A549 (cell line): ENCODE measurements around the gene AEBP1. TPM values are rescaled to one million over a fixed set of nuclear protein-coding genes. Genes with fewer than 3 reads are reported as not detected.

Experiments used
- ATAC-seq, 2 experiments: fragments of 200-7000 bp in 1 of 2; fragments of >200 bp in 1 of 2; cut with Nextera tagmentation in 1 of 2; cut with Tn5 transposase in 1 of 2; 3 replicates each; pipeline versions ENCODE4 v1.8.0 to v1.9.1; 2018 to 2020; ENCODE audit warnings: mild to moderate bottlenecking in 1 of 2, moderate library complexity in 1 of 2
- CTCF ChIA-PET: fragments of 300-600 bp; sonication (Branson Sonifier 250); formaldehyde crosslinking; extraction: SDS; loops from one replicate; lab custom pipeline; 2021; ENCODE audit warnings: antibody characterized with exemption, inconsistent platforms; lab: Yijun Ruan, JAX
- POLR2A ChIA-PET: fragments of 350-600 bp; formaldehyde crosslinking; extraction: SDS; loops from one replicate; lab custom pipeline; 2021; ENCODE audit warnings: antibody characterized with exemption, inconsistent platforms; lab: Yijun Ruan, JAX
- DNase-seq, 2 experiments: peaks; one replicate each; pipeline versions ENCODE4 v3.0.0 to v3.0.0-alpha.2; 2011 to 2016; ENCODE audit warnings: low read depth in 1 of 2, low spot score in 1 of 2
- FAIRE-seq: peaks from 2 replicates; lab custom pipeline; 2011; peaks lifted over from hg19 to GRCh38; lab: Jason Lieb, UNC
- H3K27ac ChIP-seq, 2 experiments: fragments of >200 bp; sonication (Bioruptor Twin); formaldehyde crosslinking; 3 replicates each; pipeline ENCODE4 v1.5.1; 2016 to 2017
- H3K4me1 ChIP-seq: fragments of >200 bp; sonication (Bioruptor Twin); formaldehyde crosslinking; 3 replicates; pipeline ENCODE4 v1.6.1; 2016
- H3K4me2 ChIP-seq: fragments of >200 bp; sonication (Bioruptor Twin); formaldehyde crosslinking; 3 replicates; pipeline ENCODE4 v1.6.1; 2016
- H3K4me3 ChIP-seq: fragments of >200 bp; sonication (Bioruptor Twin); formaldehyde crosslinking; 3 replicates; pipeline ENCODE4 v1.5.1; 2016
- H3K9me3 ChIP-seq: fragments of >200 bp; sonication (Bioruptor Twin); formaldehyde crosslinking; 3 replicates; pipeline ENCODE4 v1.6.1; 2016
- ATOH8 ChIP-seq: fragments of 250-450 bp; sonication (Bioruptor Pico); IDR thresholded peaks from 2 replicates; pipeline ENCODE4 v1.5.0; 2020; ENCODE audit warnings: low read depth, mild to moderate bottlenecking, moderate library complexity
- BCL3 ChIP-seq: fragments of >200 bp; sonication (Bioruptor Twin); formaldehyde crosslinking; IDR thresholded peaks from 3 replicates; pipeline ENCODE4 v1.6.1; 2016
- BHLHE40 ChIP-seq: IDR thresholded peaks from 2 replicates; pipeline ENCODE4 v1.6.1; 2012; ENCODE audit warnings: low read depth, low read length, inconsistent platforms
- CHD2 ChIP-seq: fragments of 150-350 bp; IDR thresholded peaks from 2 replicates; pipeline ENCODE4 v1.6.1; 2014; ENCODE audit warnings: low read length; ENCODE audit not compliant: partially characterized antibody
- CHD4 ChIP-seq: fragments of 200-600 bp; sonication (generic); IDR thresholded peaks from 2 replicates; pipeline ENCODE4 v1.6.1; 2016; ENCODE audit warnings: antibody characterized with exemption, mild to moderate bottlenecking, borderline replicate concordance
- FOSB ChIP-seq: fragments of 250-450 bp; sonication (Bioruptor Pico); IDR thresholded peaks from 2 replicates; pipeline ENCODE4 v1.5.0; 2020; ENCODE audit warnings: mild to moderate bottlenecking, moderate library complexity
- FOXS1 ChIP-seq: fragments of 250-450 bp; sonication (Bioruptor Pico); IDR thresholded peaks from 2 replicates; pipeline ENCODE4 v1.5.0; 2020; ENCODE audit warnings: mild to moderate bottlenecking, moderate library complexity
- JUN ChIP-seq, 2 experiments: fragments of >200 bp; sonication (Bioruptor Twin); formaldehyde crosslinking; IDR thresholded peaks; 2 replicates in 1 of 2; 3 replicates in 1 of 2; pipeline ENCODE4 v1.6.1; 2016 to 2017
- KDM1A ChIP-seq: fragments of 200-600 bp; sonication (generic); IDR thresholded peaks from 2 replicates; pipeline ENCODE4 v1.6.1; 2016; ENCODE audit warnings: low read depth, mild to moderate bottlenecking
- MAZ ChIP-seq: fragments of 150-350 bp; IDR thresholded peaks from 2 replicates; pipeline ENCODE4 v1.6.1; 2014; ENCODE audit warnings: antibody characterized with exemption, low read depth, low read length, borderline replicate concordance
- MYC ChIP-seq: IDR thresholded peaks from 2 replicates; pipeline ENCODE4 v1.6.1; 2012; ENCODE audit warnings: mild to moderate bottlenecking, inconsistent platforms, low read length, improper control_type of control experiment, borderline replicate concordance
- NFE2L2 ChIP-seq: fragments of 150-350 bp; conservative IDR thresholded peaks from 2 replicates; pipeline ENCODE4 v1.6.1; 2014; ENCODE audit warnings: low read length
- RARB ChIP-seq: fragments of 250-450 bp; sonication (Bioruptor Pico); IDR thresholded peaks from 2 replicates; pipeline ENCODE4 v1.8.0; 2021; ENCODE audit warnings: mild to moderate bottlenecking, moderate library complexity
- RCOR1 ChIP-seq: fragments of 150-350 bp; IDR thresholded peaks from 2 replicates; pipeline ENCODE4 v1.6.1; 2014; ENCODE audit warnings: antibody characterized with exemption, low read length, low read depth
- TFCP2L1 ChIP-seq: fragments of 250-450 bp; sonication (Bioruptor Pico); IDR thresholded peaks from 2 replicates; pipeline ENCODE4 v1.5.0; 2021; ENCODE audit warnings: mild to moderate bottlenecking
- TP53 ChIP-seq: fragments of 250-450 bp; sonication (Bioruptor Pico); IDR thresholded peaks from 2 replicates; pipeline ENCODE4 v1.5.0; 2021; ENCODE audit warnings: mild to moderate bottlenecking, moderate library complexity
- USF2 ChIP-seq: fragments of 450-650 bp; IDR thresholded peaks from 2 replicates; pipeline ENCODE4 v1.6.1; 2014; ENCODE audit warnings: antibody characterized with exemption
- WGBS: methylation state at CpG from one replicate; pipeline ENCODE4 v1.1.6; 2017; ENCODE audit errors: missing lambda C conversion rate; 5-methylcytosine and 5-hydroxymethylcytosine counted together
- polyA plus RNA-seq, 4 experiments: library from polyadenylated mRNA; depleted of rRNA in 3 of 4; stranded (reverse); fragments of >200 nt; fragmentation: RNase III in 1 of 4; extraction: RNeasy Plus Mini Kit Qiagen cat#74134 plus additional on column Dnase treatment in 1 of 4; gene quantifications; 2 replicates in 3 of 4; 3 replicates in 1 of 4; pipeline ENCODE4 v1.2.3, GENCODE V29; 2011 to 2017

The AEBP1 gene
- polyA plus RNA-seq, 2 of the 4 experiments (the other 2 are of a cell fraction): not detected

- no peak for TF ChIP-seq BCL3
These were observed 41.4 kb downstream of the AEBP1 start (continued) for GRCh38 chr7:44145479-44145968.

GRCh38 chr7:44145969-44146911, 42.1 kb downstream of the AEBP1 start:
- FAIRE-seq: no peak
- 89% methylated on average over 40 of the region's 65 CpGs for WGBS
- peak in 1 of 2 experiments; percentile 82; a peak in 3 of 6 replicates for ATAC-seq
- TF ChIP-seq JUN (IDR thresholded peaks at IDR 0.05): no peak
- CTCF ChIA-PET: interaction anchor here (1.0 to 2.0 kb wide), 2 partner anchors 51 to 127 kb away, joined by 3 to 5 read pairs; no protein-coding TSS in a partner anchor
- no peaks in the 10 kb centered on the region for H3K9me3 ChIP-seq
- peak overlapping the region; percentile 58 for H3K4me2 ChIP-seq
- POLR2A ChIA-PET: no interaction called here
- no peaks in the 10 kb centered on the region for H3K4me1 ChIP-seq
- H3K27ac ChIP-seq: no peak overlapping the region
- no peak overlapping the region for H3K4me3 ChIP-seq
- peak; percentile 46 to 65 for DNase-seq

- no peak for DNase-seq
- Histone ChIP-seq H3K4me1 (no peaks in the 10 kb centered on the region), H3K4me3 (no peak overlapping the region), H3K9me3 (no peaks in the 10 kb centered on the region), H3K27ac (no peak overlapping the region), H3K4me2 (no peak overlapping the region)
- TF ChIP-seq RCOR1: no peak
- TF ChIP-seq BCL3: no peak
- no peak for TF ChIP-seq BHLHE40
- TF ChIP-seq TP53 (CRISPR knock-in tag): no peak
- TF ChIP-seq CHD4: no peak
- TF ChIP-seq RARB (CRISPR knock-in tag): no peak
- TF ChIP-seq FOSB (CRISPR knock-in tag): no peak
- no peak for TF ChIP-seq CHD2
- TF ChIP-seq NFE2L2: no peak
- no peak for TF ChIP-seq KDM1A
- TF ChIP-seq FOXS1: no peak
- WGBS: 85% methylated on average over 31 of the region's 33 CpGs
- ATAC-seq: no peak
- no peak for FAIRE-seq
- ChIA-PET CTCF (interaction anchor here (0.7 to 3.7 kb wide), 9 partner anchors 10 to 128 kb away, joined by 3 to 14 read pairs (median 3); no protein-coding TSS in a partner anchor), POLR2A (no interaction called here)
These were observed 43.2 kb downstream of the AEBP1 start for GRCh38 chr7:44147026-44147991.

GRCh38 chr7:44148166-44148565, 44.0 kb downstream of the AEBP1 start:
- ATAC-seq (no peak), FAIRE-seq (no peak), DNase-seq (no peak)
- Histone ChIP-seq H3K4me3 (no peak overlapping the region), H3K4me1 (no peaks in the 10 kb centered on the region), H3K4me2 (no peak overlapping the region), H3K27ac (no peak overlapping the region), H3K9me3 (no peaks in the 10 kb centered on the region)
- TF ChIP-seq MAZ: no peak
- no peak for TF ChIP-seq FOSB (CRISPR knock-in tag)
- TF ChIP-seq TFCP2L1 (CRISPR knock-in tag): no peak
- TF ChIP-seq ATOH8 (CRISPR knock-in tag): no peak
- no peak for TF ChIP-seq NFE2L2
- TF ChIP-seq USF2: no peak
- TF ChIP-seq MYC: no peak
- ChIA-PET CTCF (interaction anchor here (0.7 to 3.7 kb wide), 6 partner anchors 11 to 96 kb away, joined by 3 to 14 read pairs (median 3); no protein-coding TSS in a partner anchor), POLR2A (no interaction called here)
- WGBS: 52% methylated on average over 2 of the region's 2 CpGs
